Activated T-helper 2 cell treated with anti-CD3 and anti-CD28 coated beads, Interferon-gamma antibody, Interleukin-2, Interleukin-4, amounts not matched to agents 10 μg/mL and 5 μg/mL and 100 μg/mL, durations not matched to agents 14 hours and 24 hours and 36 hours (primary cell): ENCODE data around the gene GPR142. TPM values are rescaled to one million over a fixed set of nuclear protein-coding genes. Genes with fewer than 3 reads are reported as not detected.

Experiments
- DNase-seq: peaks from one replicate; pipeline ENCODE4 v3.0.0; 2021; ENCODE audit warnings: low spot score
- H3K27ac Mint-ChIP-seq: one replicate; pipeline ENCODE4 v1.8.0; 2021; ENCODE audit warnings: mixed read lengths
- H3K27me3 Mint-ChIP-seq: one replicate; pipeline ENCODE4 v1.8.0; 2021; ENCODE audit warnings: low read depth, mixed read lengths
- H3K36me3 Mint-ChIP-seq: one replicate; pipeline ENCODE4 v1.8.0; 2021; ENCODE audit warnings: low read depth, mixed read lengths
- H3K4me1 Mint-ChIP-seq: one replicate; pipeline ENCODE4 v1.8.0; 2021; ENCODE audit warnings: low read depth, mixed read lengths
- H3K4me3 Mint-ChIP-seq: one replicate; pipeline ENCODE4 v1.8.0; 2021; ENCODE audit warnings: low read depth, mild to moderate bottlenecking, moderate library complexity, mixed read lengths
- H3K9me3 Mint-ChIP-seq: one replicate; pipeline ENCODE4 v1.8.0; 2021; ENCODE audit warnings: mixed read lengths
- intact Hi-C: fragments of 100-400 bp; cut with micrococcal nuclease; formaldehyde crosslinking; loops from one replicate; pipeline ENCODE4 v1.15.1; 2023
- total RNA-seq: library from RNA; stranded (reverse); gene quantifications from 2 replicates; pipeline ENCODE4 v1.2.3, GENCODE V29; 2022

Gene GPR142, protein sequence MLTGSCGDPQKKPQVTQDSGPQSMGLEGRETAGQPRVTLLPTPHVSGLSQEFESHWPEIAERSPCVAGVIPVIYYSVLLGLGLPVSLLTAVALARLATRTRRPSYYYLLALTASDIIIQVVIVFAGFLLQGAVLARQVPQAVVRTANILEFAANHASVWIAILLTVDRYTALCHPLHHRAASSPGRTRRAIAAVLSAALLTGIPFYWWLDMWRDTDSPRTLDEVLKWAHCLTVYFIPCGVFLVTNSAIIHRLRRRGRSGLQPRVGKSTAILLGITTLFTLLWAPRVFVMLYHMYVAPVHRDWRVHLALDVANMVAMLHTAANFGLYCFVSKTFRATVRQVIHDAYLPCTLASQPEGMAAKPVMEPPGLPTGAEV
- not detected in 2 replicates for total RNA-seq

DNA sequence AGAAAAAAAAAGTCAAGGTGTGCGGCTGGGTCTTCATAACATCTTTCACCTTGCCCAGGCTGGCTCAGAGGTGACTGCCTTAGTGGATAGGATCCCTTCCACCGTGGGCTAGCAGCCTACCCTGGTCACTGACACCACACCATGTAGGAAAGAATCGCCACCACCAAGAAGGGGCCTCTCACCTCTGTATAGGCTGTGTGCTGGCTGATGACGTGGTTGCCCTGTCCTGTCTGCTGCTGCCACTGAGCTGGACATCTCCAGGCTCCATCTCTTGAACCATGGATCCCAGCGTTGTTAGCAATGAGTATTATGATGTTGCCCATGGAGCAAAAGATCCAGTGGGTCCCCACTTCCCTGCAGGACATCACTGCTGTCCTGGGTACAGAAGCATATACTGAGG, at the start of gene GPR142:
Gene GPR142 (plus strand): TSS at position 301 of the 400 bp plus-strand sequence. CDS start 2,035 bp downstream, outside the sequence.
- H3K36me3 Mint-ChIP-seq: no peaks in the 10 kb centered on the region
- no peak within 1 kb of the TSS for H3K27ac Mint-ChIP-seq
- H3K4me3 Mint-ChIP-seq: no peak within 1 kb of the TSS
- intact Hi-C loops: loop anchor here (5.0 kb wide), 1 partner anchor 235 kb away; no protein-coding TSS in a partner anchor
- peaks cover 4% of the 10 kb centered on the region for H3K27me3 Mint-ChIP-seq
- H3K9me3 Mint-ChIP-seq: no peaks in the 10 kb centered on the region
- H3K4me1 Mint-ChIP-seq: peaks cover 13% of the 10 kb centered on the region
- no peak for DNase-seq

DNA sequence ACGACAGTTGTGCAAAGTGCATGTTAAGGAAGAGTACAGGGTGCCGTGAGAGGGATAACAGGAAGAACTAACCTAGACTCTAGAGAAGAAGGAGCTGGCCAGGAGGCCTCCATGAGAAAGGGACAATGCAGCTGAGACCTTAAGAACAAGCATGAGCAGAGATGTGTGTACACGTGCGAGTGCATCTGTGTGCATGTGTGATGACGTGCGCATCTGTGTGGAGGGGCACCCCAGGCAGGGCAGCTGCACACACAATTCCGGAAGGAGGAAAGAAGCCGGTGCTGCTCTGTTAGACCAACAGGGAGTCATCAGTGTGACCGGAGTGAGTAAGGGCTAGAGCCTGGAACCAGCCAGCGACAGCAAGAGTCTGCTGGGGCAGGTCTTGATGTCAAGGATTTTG, 48.9 kb upstream of the GPR142 start:
- Mint-ChIP-seq H3K27ac (no peak overlapping the region), H3K36me3 (no peaks in the 10 kb centered on the region), H3K4me1 (no peaks in the 10 kb centered on the region)

DNA sequence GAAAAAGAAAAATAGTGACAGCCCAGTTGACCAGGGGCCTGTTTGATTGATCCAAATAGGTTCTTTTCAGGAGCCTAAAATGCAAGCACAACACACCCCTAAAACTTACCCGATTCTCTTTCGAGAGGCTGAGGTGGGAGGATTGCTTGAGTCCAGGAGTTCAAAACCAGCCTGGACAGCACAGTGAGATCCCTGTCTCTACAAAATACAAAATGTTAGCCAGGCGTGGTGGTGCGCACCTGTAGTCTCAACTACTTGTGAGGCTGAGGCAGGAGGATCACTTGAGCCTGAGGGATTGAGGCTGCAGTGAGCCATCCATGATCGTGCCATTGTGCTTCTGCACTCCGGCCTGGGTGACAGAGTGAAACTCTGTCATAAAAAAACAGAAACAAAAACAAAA, 42.8 kb upstream of the GPR142 start:
- Mint-ChIP-seq H3K4me1 (peaks cover 12% of the 10 kb centered on the region), H3K27me3 (peaks cover 30% of the 10 kb centered on the region), H3K4me3 (no peak overlapping the region), H3K27ac (no peak overlapping the region), H3K36me3 (no peaks in the 10 kb centered on the region), H3K9me3 (no peaks in the 10 kb centered on the region)
- intact Hi-C loops: no loop called here
- no peak for DNase-seq

More for the DNA sequence above, 48.9 kb upstream of the GPR142 start:
- Mint-ChIP-seq H3K4me3 (no peak overlapping the region), H3K9me3 (no peaks in the 10 kb centered on the region), H3K27me3 (peaks cover 13% of the 10 kb centered on the region)
- intact Hi-C loops: no loop called here
- DNase-seq: no peak

DNA sequence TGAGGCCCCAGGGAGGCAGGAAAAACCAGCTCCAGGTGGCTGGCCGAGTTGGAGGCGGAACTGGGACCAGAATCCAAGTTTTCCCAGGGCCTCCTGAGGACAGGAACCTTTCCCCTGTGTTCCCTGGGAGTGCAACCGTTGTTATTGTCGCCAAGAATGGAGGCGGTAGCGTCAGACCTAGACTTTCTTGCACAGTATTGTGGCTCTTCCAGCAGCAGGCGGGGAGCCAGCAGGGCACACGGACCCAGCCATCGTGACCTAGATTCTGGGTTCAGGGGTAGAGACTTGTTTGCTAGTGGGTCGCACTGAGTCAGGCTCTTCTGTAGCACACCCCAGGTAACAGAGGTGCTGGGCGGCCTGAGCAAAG, 41.9 kb upstream of the GPR142 start:
- no peaks in the 10 kb centered on the region for H3K9me3 Mint-ChIP-seq
- H3K27ac Mint-ChIP-seq: no peak overlapping the region
- peaks cover 14% of the 10 kb centered on the region for H3K4me1 Mint-ChIP-seq
- intact Hi-C loops: no loop called here
- H3K27me3 Mint-ChIP-seq: peaks cover 30% of the 10 kb centered on the region
- no peak for DNase-seq
- no peaks in the 10 kb centered on the region for H3K36me3 Mint-ChIP-seq
- no peak overlapping the region for H3K4me3 Mint-ChIP-seq

DNA sequence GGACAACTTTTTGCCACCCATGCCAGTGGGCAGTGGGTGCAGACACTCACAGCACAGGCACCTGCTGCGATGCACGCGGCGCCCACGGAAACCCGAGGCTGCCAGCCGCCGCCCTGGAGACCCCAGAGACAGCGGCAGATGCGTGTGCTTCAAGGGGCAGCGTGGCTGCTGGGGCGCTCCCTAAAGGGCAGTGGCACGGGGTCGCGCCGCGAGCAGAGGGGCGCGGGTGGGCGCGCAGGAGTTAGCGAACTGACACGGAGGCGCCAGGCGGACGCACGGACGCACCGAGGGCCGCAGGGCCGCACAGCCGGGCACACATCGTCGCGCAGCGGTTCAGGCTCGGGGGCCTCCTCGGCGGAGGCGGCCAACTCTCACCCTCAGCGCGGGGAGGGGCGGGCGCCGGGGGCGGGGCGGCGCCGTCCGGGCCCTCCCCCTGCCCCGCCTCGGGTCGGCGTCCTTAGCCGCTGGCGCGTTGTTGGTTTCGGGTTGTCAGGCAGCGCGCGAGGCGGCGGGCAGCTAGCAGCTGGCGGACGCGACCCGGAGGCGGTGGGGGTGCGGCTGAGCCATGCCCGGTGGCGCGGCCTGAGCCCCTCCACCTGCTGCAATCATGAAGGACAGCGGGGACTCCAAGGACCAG, 41.4 kb upstream of the GPR142 start, which contains the start of gene KIF19:
Gene KIF19 (plus strand): TSS at position 484 of the 637 bp plus-strand sequence. CDS start 124 bp downstream, at position 608.
- Mint-ChIP-seq H3K27me3 (peaks cover 30% of the 10 kb centered on the region), H3K4me1 (peaks cover 14% of the 10 kb centered on the region), H3K36me3 (no peaks in the 10 kb centered on the region), H3K27ac (no peak within 1 kb of the TSS), H3K4me3 (peak within 1 kb of the TSS; percentile 26), H3K9me3 (no peaks in the 10 kb centered on the region)
- peak; percentile 51 for DNase-seq
- intact Hi-C loops: no loop called here

DNA sequence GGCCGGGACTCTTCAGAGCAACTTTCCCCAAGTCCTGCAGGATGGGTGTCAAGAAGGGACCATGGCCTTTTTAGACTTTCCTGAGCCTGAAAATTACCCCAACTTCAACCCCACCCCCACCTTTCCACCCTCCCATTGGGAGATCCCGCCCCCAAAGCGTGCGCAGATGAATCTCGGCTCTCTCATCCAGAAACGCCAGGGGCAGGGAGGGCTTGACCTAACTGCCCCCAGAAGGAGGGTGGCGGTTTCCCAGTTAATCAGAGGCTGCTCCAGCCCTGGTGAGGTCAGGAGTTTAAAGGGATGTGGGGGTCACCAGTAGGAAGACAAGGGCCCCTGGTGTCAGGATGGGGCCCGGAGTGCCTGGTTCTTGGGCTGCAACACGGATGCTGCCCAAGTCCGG, 40.8 kb upstream of the GPR142 start:
- Mint-ChIP-seq H3K4me3 (no peak overlapping the region), H3K9me3 (no peaks in the 10 kb centered on the region), H3K36me3 (no peaks in the 10 kb centered on the region), H3K4me1 (peaks cover 14% of the 10 kb centered on the region), H3K27ac (no peak overlapping the region), H3K27me3 (peaks cover 30% of the 10 kb centered on the region)
- intact Hi-C loops: no loop called here
- no peak for DNase-seq

DNA sequence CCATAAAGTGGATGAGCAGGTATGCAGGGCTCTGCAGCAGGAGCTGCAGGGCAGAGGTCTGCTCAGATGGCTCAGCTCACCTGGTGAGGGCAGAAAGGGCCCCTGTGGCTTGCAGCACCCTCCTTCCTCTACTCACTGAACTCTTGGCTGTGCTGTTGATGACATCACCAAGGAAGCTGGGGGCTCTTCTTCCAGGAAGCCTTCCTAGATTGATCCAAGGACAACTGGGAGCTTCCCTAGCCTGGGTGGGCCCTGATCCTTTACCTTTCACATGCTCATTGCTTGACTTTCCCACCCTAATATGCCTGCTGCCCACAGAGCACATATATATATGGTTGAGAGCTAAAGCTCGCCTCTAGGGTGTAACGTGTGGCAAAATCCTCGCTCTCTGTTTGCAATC, 38.8 kb upstream of the GPR142 start:
- intact Hi-C loops: no loop called here
- no peak overlapping the region for H3K4me3 Mint-ChIP-seq
- no peak for DNase-seq
- H3K27me3 Mint-ChIP-seq: peaks cover 19% of the 10 kb centered on the region
- no peak overlapping the region for H3K27ac Mint-ChIP-seq
- no peaks in the 10 kb centered on the region for H3K9me3 Mint-ChIP-seq
- H3K4me1 Mint-ChIP-seq: peaks cover 14% of the 10 kb centered on the region
- H3K36me3 Mint-ChIP-seq: no peaks in the 10 kb centered on the region

DNA sequence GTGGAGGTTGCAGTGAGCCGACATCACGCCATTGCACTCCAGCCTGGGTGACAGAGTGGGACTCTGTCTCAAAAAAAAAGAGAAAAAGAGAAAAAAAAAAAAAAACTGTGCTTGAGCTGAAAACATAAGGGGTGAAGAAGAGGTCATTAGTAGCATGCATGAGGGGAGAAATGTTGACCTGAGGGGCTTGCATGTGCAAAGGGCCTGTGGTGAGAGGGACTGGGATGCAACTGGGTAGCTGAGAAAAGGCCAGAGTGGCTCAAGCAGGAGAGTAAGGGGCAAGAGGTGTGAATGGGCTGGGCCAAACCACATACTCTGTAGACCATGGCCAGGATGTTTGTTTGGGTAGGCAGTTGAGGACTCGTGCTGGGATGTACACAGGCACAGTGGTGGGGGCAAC, 37.9 kb upstream of the GPR142 start:
- no peak for DNase-seq
- Mint-ChIP-seq H3K27ac (no peak overlapping the region), H3K27me3 (peaks cover 15% of the 10 kb centered on the region), H3K36me3 (no peaks in the 10 kb centered on the region), H3K4me3 (no peak overlapping the region), H3K9me3 (no peaks in the 10 kb centered on the region), H3K4me1 (peaks cover 14% of the 10 kb centered on the region)
- intact Hi-C loops: no loop called here

DNA sequence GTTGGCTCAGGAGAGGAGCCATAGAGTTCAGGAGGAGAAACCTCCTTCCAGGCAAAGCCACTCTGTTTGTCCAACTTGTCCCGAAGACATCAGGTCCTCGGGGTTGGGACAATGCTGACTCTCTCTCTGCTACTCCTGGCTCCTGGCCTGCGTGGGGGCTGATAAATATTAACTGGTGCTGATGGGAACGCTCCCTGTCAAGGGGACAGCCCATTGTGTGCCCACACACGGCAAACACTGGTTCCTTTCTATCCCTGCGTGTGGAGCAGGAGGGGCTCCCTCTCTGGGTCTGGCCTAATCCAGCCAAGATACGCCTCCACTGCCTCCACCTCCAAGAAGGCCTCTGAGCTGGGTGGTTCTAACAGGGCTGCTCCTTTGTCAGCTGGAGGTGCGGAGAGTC, 36.9 kb upstream of the GPR142 start:
- Mint-ChIP-seq H3K4me1 (peaks cover 16% of the 10 kb centered on the region), H3K27me3 (peaks cover 5% of the 10 kb centered on the region), H3K4me3 (no peak overlapping the region), H3K36me3 (no peaks in the 10 kb centered on the region), H3K9me3 (no peaks in the 10 kb centered on the region), H3K27ac (no peak overlapping the region)
- intact Hi-C loops: no loop called here
- DNase-seq: no peak

DNA sequence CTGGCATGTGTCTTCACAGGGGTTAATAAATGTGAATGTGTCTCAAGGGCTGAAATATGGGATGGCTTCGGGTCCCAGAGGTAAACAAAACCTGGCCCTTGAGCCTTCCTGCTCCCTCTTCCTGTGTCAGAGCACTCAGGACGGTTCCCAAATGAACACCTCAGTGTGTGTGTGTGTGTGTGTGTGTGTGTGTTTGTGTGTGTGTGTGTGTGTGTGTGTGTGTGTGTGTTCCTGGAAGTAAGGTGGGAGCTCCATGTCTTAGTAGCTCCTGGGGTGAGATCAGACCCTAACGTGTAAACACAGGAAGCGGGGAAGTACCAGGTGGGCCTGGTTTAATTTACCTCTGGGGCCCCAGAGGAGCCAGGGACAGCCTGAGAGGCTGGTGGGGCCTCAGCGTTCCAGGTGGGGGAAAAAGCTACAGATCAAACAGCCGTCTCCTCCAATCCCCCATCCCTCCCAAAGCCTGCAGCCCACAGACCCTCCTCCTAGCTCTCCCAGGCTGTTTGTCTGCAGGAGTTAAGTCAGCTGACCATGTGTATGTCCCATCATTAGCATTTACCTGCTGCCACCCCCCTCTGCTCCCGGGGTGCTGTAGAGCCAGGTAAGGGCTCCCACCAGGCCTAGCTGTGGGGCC, 35.2 kb upstream of the GPR142 start:
- H3K4me1 Mint-ChIP-seq: peaks cover 12% of the 10 kb centered on the region
- DNase-seq: no peak
- no peaks in the 10 kb centered on the region for H3K9me3 Mint-ChIP-seq
- no peaks in the 10 kb centered on the region for H3K36me3 Mint-ChIP-seq
- no peak overlapping the region for H3K4me3 Mint-ChIP-seq
- intact Hi-C loops: no loop called here
- no peak overlapping the region for H3K27ac Mint-ChIP-seq
- peaks cover 3% of the 10 kb centered on the region for H3K27me3 Mint-ChIP-seq

DNA sequence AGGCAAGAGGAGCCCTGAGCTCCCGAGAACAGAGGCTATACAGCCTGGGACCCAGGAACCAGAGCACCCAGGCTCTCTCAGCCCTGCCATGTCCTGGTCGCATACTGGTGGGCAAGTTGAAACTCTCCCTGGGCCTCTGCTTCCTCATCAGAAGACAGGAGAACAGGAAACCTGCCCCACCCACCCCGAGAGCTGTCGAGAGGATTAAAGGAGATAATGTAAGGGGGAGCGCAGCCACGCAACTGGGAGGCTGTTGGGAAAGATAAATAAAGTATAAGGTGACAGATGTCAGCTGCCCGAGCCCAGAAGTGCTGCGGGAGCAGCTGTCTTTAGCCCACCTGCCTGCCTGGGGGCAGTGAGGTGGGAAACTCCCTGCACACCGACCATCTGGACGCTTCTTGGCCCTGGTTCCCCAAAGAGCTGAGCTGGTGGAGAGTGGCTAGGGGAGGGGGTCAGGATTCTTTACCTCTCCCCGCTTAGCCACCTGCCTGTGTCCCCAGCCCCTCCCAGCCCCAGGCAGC, 34.5 kb upstream of the GPR142 start:
- peaks cover 12% of the 10 kb centered on the region for H3K4me1 Mint-ChIP-seq
- no peak overlapping the region for H3K27ac Mint-ChIP-seq
- DNase-seq: no peak
- intact Hi-C loops: no loop called here
- H3K27me3 Mint-ChIP-seq: peaks cover 3% of the 10 kb centered on the region
- H3K9me3 Mint-ChIP-seq: no peaks in the 10 kb centered on the region
- H3K36me3 Mint-ChIP-seq: no peaks in the 10 kb centered on the region
- no peak overlapping the region for H3K4me3 Mint-ChIP-seq

DNA sequence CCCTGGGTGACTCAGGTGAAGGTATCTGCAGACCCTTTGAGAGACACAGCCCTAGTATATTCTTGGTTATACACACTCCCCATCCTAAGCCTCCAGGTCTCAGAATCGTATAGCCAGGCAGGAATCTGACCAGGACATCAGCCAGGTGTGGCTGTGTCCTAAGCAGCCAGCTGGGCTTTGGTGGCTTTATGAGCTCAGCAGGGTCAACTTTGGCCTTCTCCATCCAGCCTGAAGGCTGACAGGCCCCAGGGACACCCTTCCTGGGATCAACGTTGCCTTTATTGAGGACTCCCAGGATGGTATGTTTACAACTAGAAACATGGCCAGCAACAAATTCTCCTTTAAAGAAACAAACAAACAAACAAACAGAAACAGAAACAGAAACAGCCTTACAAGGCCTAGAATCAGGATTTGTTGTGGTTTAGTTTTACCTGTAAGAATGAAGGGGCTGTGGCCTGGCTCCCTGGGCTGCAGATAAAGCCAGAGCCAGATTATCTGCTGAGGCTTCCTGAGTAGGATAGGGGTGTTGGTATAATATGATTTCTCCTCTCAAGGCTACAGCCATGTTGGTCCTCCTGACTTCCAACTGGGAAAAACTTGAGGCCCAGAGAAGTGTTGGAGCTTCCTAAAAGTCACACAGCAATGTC, 32.8 kb upstream of the GPR142 start:
- H3K4me1 Mint-ChIP-seq: peaks cover 5% of the 10 kb centered on the region
- no peaks in the 10 kb centered on the region for H3K36me3 Mint-ChIP-seq
- no peak overlapping the region for H3K27ac Mint-ChIP-seq
- H3K9me3 Mint-ChIP-seq: no peaks in the 10 kb centered on the region
- no peak overlapping the region for H3K4me3 Mint-ChIP-seq
- DNase-seq: no peak
- intact Hi-C loops: no loop called here
- peaks cover 3% of the 10 kb centered on the region for H3K27me3 Mint-ChIP-seq
